ENCODE results near the gene HACD1. TPM values are rescaled to one million over a fixed set of nuclear protein-coding genes. Genes with fewer than 3 reads are reported as not detected.

HACD1 gene
- polyA plus RNA-seq, 3 donors: 0.53 to 1.4 (median 0.86) TPM

DNA sequence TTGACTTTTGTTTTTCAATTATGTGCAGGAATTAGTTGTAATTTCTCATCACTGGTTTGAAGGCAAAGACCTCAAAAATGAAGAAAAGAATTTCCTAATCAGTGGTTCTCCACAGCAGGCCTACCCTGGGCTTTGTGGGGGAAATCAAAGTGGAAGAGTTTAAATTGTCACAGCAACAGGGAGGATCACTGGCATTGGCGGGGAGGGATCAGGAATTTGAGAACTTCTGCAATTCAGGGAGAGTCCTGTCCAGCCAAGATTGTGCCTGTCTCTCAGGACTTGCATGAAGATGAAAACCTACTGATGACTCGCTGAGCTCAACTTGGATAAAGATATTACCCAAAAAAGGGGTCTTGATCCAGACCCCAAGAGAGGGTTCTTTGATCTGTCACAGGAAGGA is 70.1 kb downstream of the HACD1 start:
- H4K20me1 ChIP-seq (ENCODE audit: insufficient read depth, low read length): no peaks in the 10 kb centered on the region
- Mint-ChIP-seq H3K4me3 (no peak overlapping the region), H3K9me3 (peaks cover 0 to 7% (median 2%) of the 10 kb centered on the region in 7 donors), H3K4me1 (peaks cover 22% of the 10 kb centered on the region), H3K36me3 (no peaks in the 10 kb centered on the region), H3K27me3 (ENCODE audit: low read depth in 3 of 3) (peaks cover 0 to 5% (median 0%) of the 10 kb centered on the region in 3 donors), H3K27ac (peak overlapping the region in 2 of 7 donors; percentile 14 to 69)
- H3K4me2 ChIP-seq (replicated peaks; ENCODE audit: extremely low read depth, low read length, poor library complexity, severe bottlenecking): no peak overlapping the region
- peaks cover 11 to 13% of the 10 kb centered on the region in 2 donors for H3K4me1 ChIP-seq (ENCODE audit: control insufficient read depth in 1 of 2, insufficient read depth in 2 of 2, low read length in 2 of 2)
- H3K36me3 ChIP-seq (replicated peaks in 1 of 2; ENCODE audit: control insufficient read depth in 1 of 2, insufficient read depth in 2 of 2, low read length in 2 of 2): no peaks in the 10 kb centered on the region
- H3K79me2 ChIP-seq (ENCODE audit: insufficient read depth, low read length): no peaks in the 10 kb centered on the region
- H3K4me3 ChIP-seq (replicated peaks in 1 of 3; ENCODE audit: low read depth in 2 of 3, low read length in 3 of 3): no peak overlapping the region
- no peak overlapping the region for H3K27ac ChIP-seq (ENCODE audit: low read depth in 1 of 2, low read length in 2 of 2)
- peak overlapping the region; percentile 7 for H2AFZ ChIP-seq (ENCODE audit: insufficient read depth, low read depth, low read length, poor library complexity, severe bottlenecking)
- TF ChIP-seq CTCF (IDR thresholded peaks at IDR 0.05): no peak
- WGBS (ENCODE audit: insufficient coverage): 63% methylated on average over 2 of the region's 2 CpGs
- intact Hi-C loops (cut with micrococcal nuclease): no loop called here
- no peak overlapping the region for H3K9ac ChIP-seq (ENCODE audit: insufficient read depth, low read length, poor library complexity, severe bottlenecking)
- H3K27me3 ChIP-seq (ENCODE audit: control insufficient read depth in 2 of 2, insufficient read depth in 2 of 2, low read length in 2 of 2): no peaks in the 10 kb centered on the region
- H3K9me3 ChIP-seq (replicated peaks in 1 of 2; ENCODE audit: control insufficient read depth in 1 of 2, insufficient read depth in 1 of 2, low read length in 2 of 2): no peaks in the 10 kb centered on the region
- peak in 1 of 3 donors; percentile 7 for DNase-seq

DNA sequence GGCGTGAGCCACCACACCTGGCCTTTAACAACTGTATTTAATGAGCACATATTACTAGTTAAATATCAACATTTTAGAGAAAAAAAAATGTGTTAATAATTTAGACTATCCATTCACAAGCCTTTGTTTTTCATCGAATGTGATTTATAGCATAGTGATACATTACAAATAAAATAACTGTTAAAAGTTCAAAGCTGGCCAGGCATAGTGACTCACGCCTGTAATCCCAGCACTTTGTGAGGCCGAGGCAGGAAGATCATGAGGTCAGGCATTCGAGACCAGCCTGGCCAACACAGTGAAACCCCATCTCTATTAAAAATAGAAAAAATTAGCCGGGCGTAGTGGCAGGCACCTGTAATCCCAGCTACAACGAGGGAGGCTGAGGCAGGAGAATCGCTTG is 72.7 kb downstream of the HACD1 start:
- no peak overlapping the region for H3K4me3 Mint-ChIP-seq
- H3K36me3 Mint-ChIP-seq: no peaks in the 10 kb centered on the region
- H4K20me1 ChIP-seq (ENCODE audit: insufficient read depth, low read length): no peaks in the 10 kb centered on the region
- H3K4me1 Mint-ChIP-seq: peaks cover 22% of the 10 kb centered on the region
- DNase-seq: no peak
- H3K27me3 ChIP-seq (ENCODE audit: control insufficient read depth in 2 of 2, insufficient read depth in 2 of 2, low read length in 2 of 2): no peaks in the 10 kb centered on the region
- intact Hi-C loops (cut with micrococcal nuclease): no loop called here
- H3K27ac Mint-ChIP-seq: no peak overlapping the region
- peaks cover 0 to 2% (median 0%) of the 10 kb centered on the region in 3 donors for H3K27me3 Mint-ChIP-seq (ENCODE audit: low read depth in 3 of 3)
- TF ChIP-seq CTCF (IDR thresholded peaks at IDR 0.05): no peak
- no peak overlapping the region for H3K27ac ChIP-seq (ENCODE audit: low read depth in 1 of 2, low read length in 2 of 2)
- WGBS (ENCODE audit: insufficient coverage): 96% methylated on average over 4 of the region's 9 CpGs
- H3K9ac ChIP-seq (ENCODE audit: insufficient read depth, low read length, poor library complexity, severe bottlenecking): no peak overlapping the region
- H3K4me3 ChIP-seq (replicated peaks in 1 of 3; ENCODE audit: low read depth in 2 of 3, low read length in 3 of 3): no peak overlapping the region
- H3K4me1 ChIP-seq (ENCODE audit: control insufficient read depth in 1 of 2, insufficient read depth in 2 of 2, low read length in 2 of 2): peaks cover 11 to 13% of the 10 kb centered on the region in 2 donors
- H3K79me2 ChIP-seq (ENCODE audit: insufficient read depth, low read length): no peaks in the 10 kb centered on the region
- H3K36me3 ChIP-seq (replicated peaks in 1 of 2; ENCODE audit: control insufficient read depth in 1 of 2, insufficient read depth in 2 of 2, low read length in 2 of 2): no peaks in the 10 kb centered on the region
- H2AFZ ChIP-seq (ENCODE audit: insufficient read depth, low read depth, low read length, poor library complexity, severe bottlenecking): no peak overlapping the region
- H3K9me3 ChIP-seq (replicated peaks in 1 of 2; ENCODE audit: control insufficient read depth in 1 of 2, insufficient read depth in 1 of 2, low read length in 2 of 2): peaks cover 0 to 1% of the 10 kb centered on the region in 2 donors
- H3K9me3 Mint-ChIP-seq: peaks cover 0 to 6% (median 5%) of the 10 kb centered on the region in 7 donors
- H3K4me2 ChIP-seq (replicated peaks; ENCODE audit: extremely low read depth, low read length, poor library complexity, severe bottlenecking): no peak overlapping the region

Small RNAs within 50 kb of the gene (small RNA-seq; reads per million reads assigned to genes)
- gene AC069542.2 (ENCODE audit: insufficient read length, low read depth): not detected

Other genes with a start within 250 kb of the HACD1 start
- under 1 TPM in 1 of 3 donors, not detected in 2; 0.11 TPM for gene ST8SIA6, start 162.8 kb downstream of the HACD1 start, polyA plus RNA-seq
- 10 to 100 TPM in 1 of 3 donors, 1 to 10 TPM in 2; 5.5 to 16.4 (median 5.9) TPM for gene STAM, start 26.8 kb upstream of the HACD1 start, polyA plus RNA-seq
- under 1 TPM in 1 of 3 donors, not detected in 2; 0.08 TPM for gene TMEM236, start 134.8 kb upstream of the HACD1 start, polyA plus RNA-seq
- gene MRC1, start 192.0 kb upstream of the HACD1 start, polyA plus RNA-seq: under 1 TPM; 0.11 to 0.41 (median 0.34) TPM

Data from CD14-positive monocyte (primary cell).